ENCODE measurements around the gene SPRY2.

SPRY2 gene

DNA sequence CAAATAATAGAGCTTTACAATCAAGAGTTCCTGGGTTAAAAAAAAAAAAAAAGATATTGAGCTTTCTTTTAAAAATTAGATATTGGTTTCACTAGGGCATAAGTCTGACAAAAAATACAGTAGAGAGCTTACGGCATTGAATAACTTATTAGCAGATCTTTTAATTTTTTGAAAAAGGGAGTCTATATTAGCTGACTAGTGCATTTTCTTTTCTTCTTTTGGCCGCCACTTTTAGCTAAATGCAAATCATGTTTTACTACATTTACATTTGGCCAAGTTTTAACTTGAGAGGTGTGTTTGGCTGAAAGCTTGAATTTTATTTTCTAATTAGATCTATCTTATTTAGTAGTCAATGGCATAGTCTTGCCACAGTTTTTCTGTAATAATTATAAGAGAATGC, 43.4 kb downstream of the SPRY2 start:
- no peak for DNase-seq (ENCODE audit: low read depth in 1 of 2, low spot score in 1 of 2)
- TF ChIP-seq JUND (IDR thresholded peaks at IDR 0.05; ENCODE audit: low read depth): no peak
- in situ Hi-C loops (cut with HindIII; ENCODE audit: low pct_unique_long_range_greater_than_20kb, low sequenced_read_pairs): no loop called here

- DNase-seq (ENCODE audit: low read depth in 1 of 2, low spot score in 1 of 2): no peak
- TF ChIP-seq JUND (IDR thresholded peaks at IDR 0.05; ENCODE audit: low read depth): no peak
- in situ Hi-C loops (cut with HindIII; ENCODE audit: low pct_unique_long_range_greater_than_20kb, low sequenced_read_pairs): no loop called here
These were observed 43.8 kb downstream of the SPRY2 start for GRCh38 chr13:80297094-80297493.

GRCh38 chr13:80296638-80297037, 44.3 kb downstream of the SPRY2 start:
- in situ Hi-C loops (cut with HindIII; ENCODE audit: low pct_unique_long_range_greater_than_20kb, low sequenced_read_pairs): no loop called here
- TF ChIP-seq JUND (IDR thresholded peaks at IDR 0.05; ENCODE audit: low read depth): no peak
- no peak for DNase-seq (ENCODE audit: low read depth in 1 of 2, low spot score in 1 of 2)

DNA sequence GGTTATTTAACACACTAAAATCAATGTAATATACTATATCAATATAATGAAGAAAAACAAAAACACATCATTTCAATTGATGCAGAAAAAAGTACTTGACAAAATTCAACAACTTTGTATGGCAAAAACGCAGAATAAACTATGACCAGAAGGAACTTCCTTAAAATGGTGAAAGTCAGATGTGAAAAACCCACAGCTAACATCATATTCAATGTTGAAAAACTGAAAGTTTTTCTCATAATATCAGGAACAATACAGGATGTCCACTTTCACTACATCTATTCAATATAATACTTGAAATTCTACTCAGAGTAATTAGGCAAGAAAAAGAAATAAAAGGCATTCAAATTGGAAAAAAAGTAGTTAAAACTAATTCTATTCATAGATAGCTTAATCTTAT, 50.3 kb downstream of the SPRY2 start:
- no peak for TF ChIP-seq JUND (IDR thresholded peaks at IDR 0.05; ENCODE audit: low read depth)
- in situ Hi-C loops (cut with HindIII; ENCODE audit: low pct_unique_long_range_greater_than_20kb, low sequenced_read_pairs): no loop called here
- no peak for DNase-seq (ENCODE audit: low read depth in 1 of 2, low spot score in 1 of 2)
